SKM-1 (cell line): ENCODE results near the gene PITRM1.

Experiments
- DNase-seq: peaks from one replicate; lab custom pipeline; 2025; ENCODE audit not compliant: unreplicated experiment; lab: John Stamatoyannopoulos, UW

The PITRM1 gene

GRCh38 chr10:3167611-3168330 is 4.8 kb downstream of the PITRM1 start:
- no peak for DNase-seq

DNA sequence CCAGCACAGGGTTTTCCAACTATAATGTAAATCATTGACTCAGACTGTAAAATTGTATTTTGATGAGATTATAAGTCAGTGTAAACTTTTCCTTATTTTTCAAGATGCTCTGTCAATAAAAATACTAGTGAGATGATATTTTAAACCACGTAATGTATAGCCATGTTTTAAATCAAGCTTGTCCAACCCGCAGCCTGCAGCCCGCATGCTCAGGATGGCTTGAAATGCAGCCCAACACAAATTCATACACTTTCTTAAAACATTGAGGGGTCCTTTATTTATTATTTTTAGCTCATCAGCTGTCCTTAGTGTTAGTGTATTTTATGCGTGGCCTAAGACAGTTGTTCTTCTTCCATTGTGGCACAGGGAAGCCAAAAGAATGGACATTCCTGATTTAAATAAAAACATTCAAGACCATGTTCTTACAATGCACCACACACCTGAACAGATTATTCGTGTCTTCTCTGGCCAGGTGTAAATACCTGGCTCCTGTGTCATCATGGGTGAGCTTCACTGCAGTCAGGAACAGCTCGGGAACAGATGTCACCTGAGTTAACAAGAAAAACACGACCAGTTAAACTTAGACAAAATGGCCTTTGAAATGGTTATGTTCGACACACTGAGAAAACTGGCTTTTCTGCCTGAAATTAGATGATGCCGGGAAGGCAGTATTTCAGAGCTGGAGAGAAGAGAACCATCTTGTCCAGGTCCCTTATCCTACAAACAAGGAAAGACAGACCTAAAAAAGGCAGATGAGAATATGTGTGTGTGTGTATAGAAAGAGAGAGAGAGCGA is 5.9 kb downstream of the PITRM1 start:
- DNase-seq, result no peak

- DNase-seq, result no peak
Measured at GRCh38 chr10:3165196-3165595, 7.4 kb downstream of the PITRM1 start.

DNA sequence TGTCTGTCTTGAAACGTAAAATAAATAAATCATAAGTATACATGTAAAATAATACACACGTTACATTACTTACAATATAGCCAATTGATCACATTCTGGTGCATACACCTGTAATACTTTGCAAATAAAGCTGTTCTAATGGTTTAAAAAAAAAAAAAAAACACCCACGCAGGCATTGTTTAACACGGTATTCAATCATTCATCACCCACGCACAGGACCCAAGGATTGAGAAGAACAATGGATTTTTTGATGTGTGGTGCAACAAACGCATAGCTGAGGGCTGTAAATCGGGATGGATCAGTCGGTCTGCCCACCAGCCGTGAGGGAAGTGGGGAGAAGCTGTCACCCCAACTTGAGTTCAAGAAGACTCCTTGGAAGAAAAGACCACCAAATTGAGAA is 8.7 kb downstream of the PITRM1 start:
- DNase-seq, result no peak

DNA sequence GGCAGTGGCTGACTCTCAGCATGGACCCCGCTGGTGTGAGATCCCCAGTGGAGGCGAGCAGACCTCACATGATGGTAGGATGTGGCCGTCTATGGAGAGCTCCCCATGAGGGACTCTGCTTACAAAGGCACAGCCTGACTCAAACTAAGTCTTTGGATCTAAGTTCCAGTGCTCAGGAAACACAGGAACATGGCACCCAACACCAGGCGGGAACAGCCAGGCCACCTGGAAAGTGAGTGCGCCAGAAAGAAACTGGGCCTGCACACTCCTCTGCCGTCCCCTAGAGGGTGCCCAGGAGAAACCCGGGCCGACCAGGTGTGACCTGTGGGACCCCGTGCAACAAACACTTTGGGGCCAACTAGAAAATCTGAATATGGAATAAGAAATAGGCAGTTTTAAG is 10.0 kb downstream of the PITRM1 start:
- no peak for DNase-seq

DNA sequence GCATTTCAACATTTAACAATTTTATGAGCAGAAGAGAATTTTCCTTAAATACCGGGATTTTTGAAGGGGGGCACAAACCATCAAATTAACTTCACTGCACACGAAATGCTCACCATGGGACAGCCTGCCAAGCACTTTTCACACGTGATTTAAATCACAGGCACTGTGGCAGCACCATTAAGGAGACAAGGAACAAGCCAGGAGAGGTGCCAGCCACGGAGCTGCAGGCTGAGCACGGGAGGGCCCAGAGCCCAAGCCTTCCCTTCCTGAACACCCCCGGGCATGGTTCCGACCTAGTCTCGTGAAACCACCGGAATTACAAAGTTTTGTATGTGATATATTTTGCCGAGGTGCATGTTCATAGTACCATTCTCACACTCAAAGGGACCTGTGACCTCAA is 13.4 kb downstream of the PITRM1 start:
- no peak for DNase-seq

- no peak for DNase-seq
Measured at GRCh38 chr10:3154666-3155065, 17.9 kb downstream of the PITRM1 start.

DNA sequence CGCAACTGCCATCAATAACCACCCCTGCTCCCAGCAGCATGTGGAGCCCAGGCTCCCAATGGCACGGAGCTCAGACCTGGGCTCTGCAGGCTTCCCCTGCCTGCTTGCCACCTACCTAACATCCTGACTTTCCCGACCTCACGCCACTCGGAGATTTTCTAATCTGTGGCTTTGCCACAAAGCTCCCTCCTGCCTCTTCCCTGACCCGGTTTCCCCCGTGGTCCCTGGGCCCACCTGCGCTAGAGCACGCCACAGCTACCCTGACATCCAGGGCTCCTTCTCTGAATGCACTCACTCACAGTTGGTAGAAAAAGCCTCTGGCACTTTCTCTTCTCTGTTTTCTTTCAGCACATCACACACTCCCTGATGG is 20.0 kb downstream of the PITRM1 start:
- DNase-seq, result no peak

DNA sequence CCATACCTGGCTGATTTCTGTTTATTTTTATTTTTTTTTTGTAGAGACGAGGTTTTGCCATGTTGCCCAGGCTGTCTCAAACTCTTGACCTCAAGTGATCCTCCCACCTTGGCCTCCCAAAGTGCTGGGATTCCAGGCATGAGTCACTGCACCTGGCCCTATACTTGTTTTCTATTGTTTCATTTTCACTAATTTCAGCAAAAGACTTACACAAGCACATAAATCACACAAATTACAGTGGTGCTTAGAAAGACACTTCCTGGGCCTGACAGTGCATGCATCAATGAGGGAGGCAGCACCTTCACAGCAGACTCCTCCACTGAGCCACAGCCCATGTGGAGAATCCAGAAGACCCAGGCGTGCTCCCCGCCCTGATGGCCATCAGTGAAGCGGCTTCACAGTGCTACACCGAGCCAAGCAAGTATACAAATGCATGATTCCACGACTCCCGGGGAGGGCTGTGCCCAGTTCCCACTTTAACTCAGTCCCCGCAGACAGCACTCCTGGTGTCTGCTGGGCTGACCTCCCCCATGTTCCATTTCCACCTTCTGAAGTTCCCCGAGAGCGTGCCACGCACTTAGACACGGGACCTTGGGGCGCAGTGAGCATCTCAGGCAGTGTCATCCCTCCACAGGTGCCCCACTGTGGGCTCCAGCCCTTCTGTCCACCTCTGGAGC is 20.6 kb downstream of the PITRM1 start:
- no peak for DNase-seq

GRCh38 chr10:3150961-3151360 is 21.6 kb downstream of the PITRM1 start:
- no peak for DNase-seq

- no peak for DNase-seq
Measured at GRCh38 chr10:3150366-3150765, 22.2 kb downstream of the PITRM1 start.

GRCh38 chr10:3149918-3150317 is 22.7 kb downstream of the PITRM1 start:
- no peak for DNase-seq

- no peak for DNase-seq
Measured at GRCh38 chr10:3148994-3149393, 23.6 kb downstream of the PITRM1 start.

DNA sequence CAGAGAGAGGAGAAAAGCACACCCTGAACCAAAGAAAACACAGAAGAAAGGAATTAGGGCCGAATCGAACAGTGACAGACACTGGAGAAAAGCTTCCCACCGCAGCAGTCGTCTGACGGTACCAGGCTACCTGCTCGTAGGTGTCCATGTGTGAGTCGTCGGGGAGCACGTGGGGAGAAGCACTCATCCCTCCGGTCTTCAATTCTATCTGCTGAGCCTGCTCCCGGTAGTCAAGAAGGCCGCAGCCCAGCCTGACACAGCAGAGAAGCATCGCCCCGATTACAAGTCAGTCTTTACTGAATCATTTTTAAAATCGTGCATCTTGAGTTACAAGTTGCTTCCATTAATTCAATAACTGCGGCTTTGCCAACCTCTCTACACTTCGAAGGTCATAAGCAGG is 24.5 kb downstream of the PITRM1 start:
- DNase-seq, result no peak

GRCh38 chr10:3147117-3147820 is 25.3 kb downstream of the PITRM1 start:
- DNase-seq, result no peak

- DNase-seq, result no peak
Measured at GRCh38 chr10:3146289-3146688, 26.3 kb downstream of the PITRM1 start.

GRCh38 chr10:3145366-3145765 is 27.2 kb downstream of the PITRM1 start:
- DNase-seq, result no peak

- no peak for DNase-seq
Measured at GRCh38 chr10:3143791-3144434, 28.7 kb downstream of the PITRM1 start.

DNA sequence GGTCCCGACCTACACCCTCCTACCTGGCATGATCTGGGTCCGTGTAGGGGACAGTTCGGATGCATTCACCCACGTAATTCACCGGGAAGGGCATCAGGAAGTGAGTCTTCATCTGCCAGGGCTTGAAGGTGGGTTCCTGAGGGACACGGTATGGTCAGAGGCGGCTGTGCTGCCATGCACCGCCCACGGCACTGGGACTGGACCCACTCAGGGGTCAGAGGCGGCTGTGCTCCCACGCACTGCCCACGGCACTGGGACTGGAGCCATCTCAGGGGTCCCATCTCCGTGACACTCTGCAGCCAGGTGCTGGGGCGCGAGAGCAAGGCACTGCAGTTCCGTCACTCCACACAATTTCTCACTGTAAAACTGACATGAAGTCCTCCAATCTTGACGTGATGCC is 29.2 kb downstream of the PITRM1 start:
- no peak for DNase-seq

GRCh38 chr10:3142146-3142875 is 30.3 kb downstream of the PITRM1 start:
- no peak for DNase-seq
